Measurements from ENCODE around the gene WASF2.
A peak's percentile ranks its signal among the peaks of the same experiment; 100 is the strongest.
"Not testable (repeated sequence)": the region's sequence is repeated elsewhere in the genome, so short reads cannot be mapped to it uniquely, and the experiment has no call there.

Gene WASF2

GRCh38 chr1:27521336-27521831 lies 31.4 kb upstream of the WASF2 start:
- DNase-seq = peak; percentile 40

- DNase-seq = no peak
Observed at GRCh38 chr1:27520651-27521050, 30.7 kb upstream of the WASF2 start.

GRCh38 chr1:27519331-27520258 lies 29.6 kb upstream of the WASF2 start:
- peak; percentile 92 for DNase-seq

GRCh38 chr1:27518808-27519207 lies 28.8 kb upstream of the WASF2 start:
- DNase-seq = no peak

- DNase-seq = peak; percentile 55
Observed at GRCh38 chr1:27517907-27518718, 28.1 kb upstream of the WASF2 start.

- DNase-seq = no peak
Observed at GRCh38 chr1:27517301-27517700, 27.3 kb upstream of the WASF2 start.

GRCh38 chr1:27515626-27516025 lies 25.7 kb upstream of the WASF2 start:
- no peak for DNase-seq

- no peak for DNase-seq
Observed at GRCh38 chr1:27513958-27514357, 24.0 kb upstream of the WASF2 start.

- no peak for DNase-seq
Observed at GRCh38 chr1:27513528-27513927, 23.6 kb upstream of the WASF2 start.

GRCh38 chr1:27509127-27510080 lies 19.4 kb upstream of the WASF2 start:
- no peak for DNase-seq

- no peak for DNase-seq
Observed at GRCh38 chr1:27507960-27508665, 18.1 kb upstream of the WASF2 start.

GRCh38 chr1:27506703-27507102 lies 16.7 kb upstream of the WASF2 start:
- no peak for DNase-seq

- DNase-seq = no peak
Observed at GRCh38 chr1:27505420-27505680, 15.4 kb upstream of the WASF2 start.

GRCh38 chr1:27504588-27505419 lies 14.8 kb upstream of the WASF2 start:
- DNase-seq = no peak

- DNase-seq = no peak
Observed at GRCh38 chr1:27503844-27504587, 14.0 kb upstream of the WASF2 start.

GRCh38 chr1:27503033-27503432 lies 13.1 kb upstream of the WASF2 start:
- DNase-seq = no peak

- not testable (repeated sequence) for DNase-seq
Observed at GRCh38 chr1:27501159-27501558, 11.2 kb upstream of the WASF2 start.

GRCh38 chr1:27499142-27499541 lies 9.2 kb upstream of the WASF2 start:
- DNase-seq = no peak

- peak; percentile 41 for DNase-seq
Observed at GRCh38 chr1:27496604-27497155, 6.7 kb upstream of the WASF2 start.

- no peak for DNase-seq
Observed at GRCh38 chr1:27492796-27493195, 2.8 kb upstream of the WASF2 start.

All from NCI-H1092 treated with DMSO at 0.1 percent for 48 hours (cell line).